IMR-90 (cell line): ENCODE measurements around the gene CELSR1. TPM values are rescaled to one million over a fixed set of nuclear protein-coding genes. Genes with fewer than 3 reads are reported as not detected.

ENCODE experiments used
- ATAC-seq: fragments of 200-7000 bp; cut with Tn5 transposase; 2 replicates; pipeline ENCODE4 v1.9.1; 2020; ENCODE audit warnings: low read depth, mild to moderate bottlenecking, moderate library complexity
- BruUV-seq: library from RNA; stranded (reverse); fragments of 400-500 nt; replicated peaks from 2 replicates; lab custom pipeline; 2021; lab: Mats Ljungman, UMichigan
- CTCF ChIA-PET: fragments of 300-600 bp; formaldehyde crosslinking; extraction: SDS; loops from one replicate; lab custom pipeline; 2021; ENCODE audit warnings: antibody characterized with exemption; lab: Yijun Ruan, JAX
- POLR2A ChIA-PET: fragments of 300-600 bp; sonication (Branson Sonifier 250); formaldehyde crosslinking; loops from one replicate; lab custom pipeline; 2022; ENCODE audit warnings: antibody characterized with exemption; ENCODE audit not compliant: unreplicated experiment; lab: Charles Lee
- DNase-seq: peaks from one replicate; pipeline ENCODE4 v3.0.0; 2013
- H2AFZ ChIP-seq: replicated peaks from 2 replicates; pipeline ENCODE3; 2013; ENCODE audit warnings: low read length, mild to moderate bottlenecking; ENCODE audit not compliant: poor library complexity
- H2AK5ac ChIP-seq: 2 replicates; pipeline ENCODE4 v1.6.1; 2013; ENCODE audit warnings: low read depth, low read length, inconsistent platforms
- H2AK9ac ChIP-seq: replicated peaks from 2 replicates; pipeline ENCODE3; 2013; ENCODE audit warnings: mild to moderate bottlenecking, low read depth, low read length, moderate library complexity; ENCODE audit not compliant: poor library complexity
- H2BK120ac ChIP-seq: 2 replicates; pipeline ENCODE4 v1.6.1; 2013; ENCODE audit warnings: low read depth, low read length, inconsistent platforms
- H2BK15ac ChIP-seq: 3 replicates; pipeline ENCODE4 v1.6.1; 2013; ENCODE audit warnings: low read depth, low read length, inconsistent platforms
- H2BK20ac ChIP-seq: 2 replicates; pipeline ENCODE4 v1.6.1; 2013; ENCODE audit warnings: low read depth, mild to moderate bottlenecking, inconsistent platforms, low read length, moderate library complexity
- H2BK5ac ChIP-seq: 2 replicates; pipeline ENCODE4 v1.6.1; 2013; ENCODE audit warnings: mild to moderate bottlenecking, low read depth, low read length, inconsistent platforms; ENCODE audit not compliant: poor library complexity, severe bottlenecking
- H3K14ac ChIP-seq: replicated peaks from 2 replicates; pipeline ENCODE4 v1.6.1; 2013; ENCODE audit warnings: low read depth, low read length, inconsistent platforms
- H3K18ac ChIP-seq: 2 replicates; pipeline ENCODE4 v1.6.1; 2013; ENCODE audit warnings: low read depth, low read length, control low read depth
- H3K23ac ChIP-seq: 2 replicates; pipeline ENCODE4 v1.6.1; 2013; ENCODE audit warnings: low read depth, low read length, inconsistent platforms
- H3K27ac ChIP-seq: 2 replicates; pipeline ENCODE4 v1.5.1; 2013; ENCODE audit warnings: mild to moderate bottlenecking, control low read depth, low read length; ENCODE audit not compliant: insufficient read depth
- H3K27me3 ChIP-seq: 2 replicates; pipeline ENCODE4 v1.6.1; 2013; ENCODE audit warnings: low read length; ENCODE audit not compliant: control insufficient read depth, insufficient read depth
- H3K36me3 ChIP-seq: 2 replicates; pipeline ENCODE4 v1.6.1; 2013; ENCODE audit warnings: low read length, mixed read lengths; ENCODE audit not compliant: control insufficient read depth, insufficient read depth
- H3K4ac ChIP-seq: 2 replicates; pipeline ENCODE4 v1.6.1; 2013; ENCODE audit warnings: low read depth, low read length, inconsistent platforms
- H3K4me1 ChIP-seq: 2 replicates; pipeline ENCODE4 v1.6.1; 2013; ENCODE audit warnings: low read length, mixed read lengths; ENCODE audit not compliant: control insufficient read depth, insufficient read depth
- H3K4me2 ChIP-seq: 2 replicates; pipeline ENCODE4 v1.6.1; 2013; ENCODE audit warnings: low read depth, mild to moderate bottlenecking, control low read depth, low read length, moderate library complexity
- H3K4me3 ChIP-seq: 2 replicates; pipeline ENCODE4 v1.5.1; 2013; ENCODE audit warnings: low read depth, mild to moderate bottlenecking, control low read depth, low read length, moderate library complexity; ENCODE audit not compliant: insufficient read depth
- H3K56ac ChIP-seq: 2 replicates; pipeline ENCODE4 v1.6.1; 2013; ENCODE audit warnings: low read length, inconsistent platforms; ENCODE audit not compliant: insufficient read depth; ENCODE audit errors: extremely low read depth
- H3K79me1 ChIP-seq, 2 experiments: 2 replicates each; pipeline ENCODE4 v1.6.1; 2013; ENCODE audit warnings: low read length in 2 of 2, inconsistent platforms in 1 of 2, low read depth in 1 of 2
- H3K9ac ChIP-seq: 2 replicates; pipeline ENCODE4 v1.6.1; 2013; ENCODE audit warnings: low read depth, low read length, control low read depth
- H3K9me1 ChIP-seq: 2 replicates; pipeline ENCODE4 v1.6.1; 2013; ENCODE audit warnings: low read length, inconsistent platforms; ENCODE audit not compliant: insufficient read depth
- H3K9me3 ChIP-seq: 2 replicates; pipeline ENCODE4 v1.6.1; 2013; ENCODE audit warnings: low read length; ENCODE audit not compliant: control insufficient read depth, insufficient read depth
- H4K20me1 ChIP-seq: 2 replicates; pipeline ENCODE4 v1.6.1; 2013; ENCODE audit warnings: low read length, inconsistent platforms; ENCODE audit not compliant: insufficient read depth
- H4K5ac ChIP-seq: 2 replicates; pipeline ENCODE4 v1.6.1; 2013; ENCODE audit warnings: mild to moderate bottlenecking, low read depth, low read length, control low read depth
- H4K8ac ChIP-seq, 2 experiments: 2 replicates each; pipeline ENCODE4 v1.6.1; 2013; ENCODE audit warnings: low read depth in 2 of 2, low read length in 2 of 2, control low read depth in 1 of 2, inconsistent platforms in 1 of 2
- H4K91ac ChIP-seq: 2 replicates; pipeline ENCODE4 v1.6.1; 2013; ENCODE audit warnings: low read depth, low read length, inconsistent platforms; ENCODE audit not compliant: insufficient read depth
- BHLHE40 ChIP-seq: fragments of 150-350 bp; IDR thresholded peaks from 2 replicates; pipeline ENCODE4 v1.6.1; 2016; ENCODE audit warnings: mild to moderate bottlenecking, low read depth, low read length
- CEBPB ChIP-seq: IDR thresholded peaks from 2 replicates; pipeline ENCODE4 v1.6.1; 2012; ENCODE audit warnings: low read depth, low read length, improper control_type of control experiment
- CHD1 ChIP-seq: IDR thresholded peaks from 2 replicates; pipeline ENCODE4 v1.6.1; 2012; ENCODE audit warnings: low read depth, low read length, improper control_type of control experiment
- ELK1 ChIP-seq: fragments of 150-350 bp; IDR thresholded peaks from 2 replicates; pipeline ENCODE4 v1.6.1; 2016; ENCODE audit warnings: low read depth, mild to moderate bottlenecking, low read length, moderate library complexity, borderline replicate concordance
- FOS ChIP-seq: fragments of 150-350 bp; IDR thresholded peaks from 2 replicates; pipeline ENCODE4 v1.6.1; 2016; ENCODE audit warnings: low read depth, low read length
- MAFK ChIP-seq: IDR thresholded peaks from 2 replicates; pipeline ENCODE4 v1.6.1; 2012; ENCODE audit warnings: low read depth, low read length, improper control_type of control experiment
- MAZ ChIP-seq: IDR thresholded peaks from 2 replicates; pipeline ENCODE4 v1.6.1; 2012; ENCODE audit warnings: low read depth, mild to moderate bottlenecking, low read length, improper control_type of control experiment, moderate library complexity, borderline replicate concordance
- MXI1 ChIP-seq: IDR thresholded peaks from 2 replicates; pipeline ENCODE4 v1.6.1; 2012; ENCODE audit warnings: low read depth, mild to moderate bottlenecking, low read length, moderate library complexity, borderline replicate concordance
- NFE2L2 ChIP-seq: fragments of 150-350 bp; IDR thresholded peaks from 2 replicates; pipeline ENCODE4 v1.6.1; 2016; ENCODE audit warnings: low read depth, mild to moderate bottlenecking, low read length
- POLR2A ChIP-seq: IDR thresholded peaks from 2 replicates; pipeline ENCODE4 v1.6.1; 2012; ENCODE audit warnings: mild to moderate bottlenecking, low read depth, low read length
- RAD21 ChIP-seq: IDR thresholded peaks from 2 replicates; pipeline ENCODE4 v1.6.1; 2012; ENCODE audit warnings: low read length, improper control_type of control experiment
- RCOR1 ChIP-seq: IDR thresholded peaks from 2 replicates; pipeline ENCODE4 v1.6.1; 2012; ENCODE audit warnings: mild to moderate bottlenecking, low read length, improper control_type of control experiment; ENCODE audit not compliant: insufficient replicate concordance
- RFX5 ChIP-seq: IDR thresholded peaks from 2 replicates; pipeline ENCODE4 v1.8.0; 2012; ENCODE audit warnings: low read depth, mild to moderate bottlenecking, low read length, moderate library complexity
- SMC3 ChIP-seq: fragments of 150-350 bp; IDR thresholded peaks from 2 replicates; pipeline ENCODE4 v1.6.1; 2016; ENCODE audit warnings: low read depth, mild to moderate bottlenecking, antibody characterized with exemption, low read length, moderate library complexity
- USF2 ChIP-seq: fragments of 150-350 bp; IDR thresholded peaks from 2 replicates; pipeline ENCODE4 v1.6.1; 2017; ENCODE audit warnings: mild to moderate bottlenecking, antibody characterized with exemption, low read length, low read depth
- WGBS, 2 experiments: methylation state at CpG; one replicate each; pipeline versions ENCODE4 v1.1.5 to v1.1.7; 2013; ENCODE audit warnings: missing lambda C conversion rate in 2 of 2; ENCODE audit not compliant: insufficient read length in 1 of 2; ENCODE audit errors: extremely low coverage in 2 of 2; 5-methylcytosine and 5-hydroxymethylcytosine counted together
- dilution Hi-C: fragments of 300-500 bp; cut with HindIII; formaldehyde crosslinking; loops from one replicate; pipeline ENCODE4 v1.14.3; 2018; ENCODE audit warnings: low sequenced_read_pairs; ENCODE audit not compliant: unreplicated experiment
- in situ Hi-C: fragments of 300-500 bp; cut with MboI; formaldehyde crosslinking; loops from 3 replicates; pipeline ENCODE4 v1.14.3; 2019; ENCODE audit warnings: low sequenced_read_pairs, inconsistent platforms, mixed read lengths
- intact Hi-C: fragments of 100-400 bp; cut with micrococcal nuclease; formaldehyde crosslinking; loops from 2 replicates; pipeline ENCODE4 v1.10.0; 2022
- polyA plus RNA-seq, 3 experiments: library from polyadenylated mRNA; depleted of rRNA; stranded (reverse); fragments of >200 nt; gene quantifications; 2 replicates each; pipeline ENCODE4 v1.2.3, GENCODE V29; 2012; ENCODE audit warnings: low replicate concordance in 1 of 3
- total RNA-seq: library from RNA; depleted of rRNA; stranded (reverse); fragments of >200 nt; gene quantifications from 2 replicates; pipeline ENCODE4 v1.2.3, GENCODE V29; 2012
- TF ChIP-seq, protein P1 (sequence below): conservative IDR thresholded peaks from 2 replicates; pipeline ENCODE4 v1.5.1; 2012; ENCODE audit warnings: mild to moderate bottlenecking, low read depth, low read length, improper control_type of control experiment

Gene CELSR1
- total and polyA plus RNA-seq, 2 of the 4 experiments (the other 2 are of a cell fraction), result 0.36 to 0.82 TPM

DNA sequence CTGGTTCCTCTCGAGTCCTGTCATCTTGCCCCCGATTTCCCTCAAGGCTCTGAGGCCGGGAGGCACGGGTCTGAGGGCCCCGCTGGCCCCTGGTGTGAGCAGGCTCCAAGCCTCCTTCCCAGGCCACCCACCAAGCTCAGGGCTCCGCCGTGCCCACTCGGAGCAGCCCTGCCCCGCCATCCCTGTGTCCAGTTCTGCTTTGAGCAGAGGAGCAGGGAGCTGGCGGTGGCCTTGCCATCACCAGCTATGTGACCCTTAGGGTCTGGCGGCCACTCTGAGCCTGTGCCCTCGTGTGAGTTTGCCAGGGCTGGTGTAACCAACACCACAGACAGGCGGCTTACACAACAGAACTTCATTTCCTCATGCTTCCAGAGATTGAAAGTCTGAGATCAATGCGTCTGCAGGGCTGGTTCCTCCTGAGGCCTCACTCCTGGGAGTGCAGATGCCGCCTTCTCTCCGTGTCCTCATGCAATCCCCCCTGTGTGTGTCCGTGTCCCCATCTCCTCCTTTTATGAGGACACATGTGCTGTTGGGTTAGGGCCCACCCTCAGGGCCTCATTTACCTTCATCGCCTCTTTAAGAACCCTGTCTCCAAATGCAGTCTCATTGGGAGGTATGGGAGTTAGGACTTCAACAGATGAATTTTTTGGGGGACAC is 36.5 kb upstream of the CELSR1 start:
- Histone ChIP-seq H4K8ac (no peak overlapping the region), H3K9me3 (peaks cover 17% of the 10 kb centered on the region), H3K56ac (no peak overlapping the region), H3K18ac (no peak overlapping the region), H2BK5ac (no peak overlapping the region), H2AK9ac (no peak overlapping the region), H3K4me1 (peaks cover 12% of the 10 kb centered on the region), H3K14ac (no peak overlapping the region), H3K9ac (no peak overlapping the region), H2BK120ac (no peak overlapping the region), H3K9me1 (no peaks in the 10 kb centered on the region), H3K27ac (no peak overlapping the region), H2BK15ac (no peak overlapping the region), H2AK5ac (no peak overlapping the region), H4K20me1 (no peaks in the 10 kb centered on the region), H2BK20ac (no peak overlapping the region), H3K4me3 (no peak overlapping the region), H3K4ac (no peak overlapping the region), H2AFZ (no peak overlapping the region), H4K5ac (no peak overlapping the region), H4K91ac (no peak overlapping the region), H3K23ac (no peak overlapping the region), H3K4me2 (no peak overlapping the region), H3K27me3 (peaks cover 11% of the 10 kb centered on the region; the same call in 1 of the 2 replicates), H3K36me3 (no peaks in the 10 kb centered on the region), H3K79me1 (peaks cover 9 to 12% of the 10 kb centered on the region in 2 experiments; a peak in 2 of 4 replicates)
- CTCF ChIA-PET, result no interaction called here
- dilution Hi-C loops (no loop called here), intact Hi-C loops (no loop called here), in situ Hi-C loops (no loop called here)
- TF ChIP-seq POLR2A (no peak), CEBPB (no peak), BHLHE40 (no peak), MAZ (no peak), RFX5 (no peak), MXI1 (no peak), CHD1 (no peak), RAD21 (no peak), MAFK (no peak), FOS (no peak), NFE2L2 (no peak), RCOR1 (no peak), USF2 (no peak), ELK1 (no peak), SMC3 (no peak)
- TF ChIP-seq, protein P1, sequence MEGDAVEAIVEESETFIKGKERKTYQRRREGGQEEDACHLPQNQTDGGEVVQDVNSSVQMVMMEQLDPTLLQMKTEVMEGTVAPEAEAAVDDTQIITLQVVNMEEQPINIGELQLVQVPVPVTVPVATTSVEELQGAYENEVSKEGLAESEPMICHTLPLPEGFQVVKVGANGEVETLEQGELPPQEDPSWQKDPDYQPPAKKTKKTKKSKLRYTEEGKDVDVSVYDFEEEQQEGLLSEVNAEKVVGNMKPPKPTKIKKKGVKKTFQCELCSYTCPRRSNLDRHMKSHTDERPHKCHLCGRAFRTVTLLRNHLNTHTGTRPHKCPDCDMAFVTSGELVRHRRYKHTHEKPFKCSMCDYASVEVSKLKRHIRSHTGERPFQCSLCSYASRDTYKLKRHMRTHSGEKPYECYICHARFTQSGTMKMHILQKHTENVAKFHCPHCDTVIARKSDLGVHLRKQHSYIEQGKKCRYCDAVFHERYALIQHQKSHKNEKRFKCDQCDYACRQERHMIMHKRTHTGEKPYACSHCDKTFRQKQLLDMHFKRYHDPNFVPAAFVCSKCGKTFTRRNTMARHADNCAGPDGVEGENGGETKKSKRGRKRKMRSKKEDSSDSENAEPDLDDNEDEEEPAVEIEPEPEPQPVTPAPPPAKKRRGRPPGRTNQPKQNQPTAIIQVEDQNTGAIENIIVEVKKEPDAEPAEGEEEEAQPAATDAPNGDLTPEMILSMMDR, result no peak
- DNase-seq, result no peak
- POLR2A ChIA-PET, result no interaction called here
- WGBS, 2 experiments, result 70% methylated on average over 6 of the region's 18 CpGs; no CpG with 5 or more reads in 1 of the 2 experiments
- no TSS peak for BruUV-seq
- no peak for ATAC-seq
